Left ventricle myocardium superior (tissue), 1 donor: ENCODE results near the gene ATG16L2. TPM values are rescaled to one million over a fixed set of nuclear protein-coding genes. Genes with fewer than 3 reads are reported as not detected.
A peak's percentile ranks its signal among the peaks of the same experiment; 100 is the strongest.
"Not testable (repeated sequence)": the region's sequence is repeated elsewhere in the genome, so short reads cannot be mapped to it uniquely, and the experiment has no call there.

ENCODE experiments used
- ATAC-seq: fragments of 200-7000 bp; cut with Tn5 transposase; one replicate; pipeline ENCODE4 v1.9.1; 2020; ENCODE audit warnings: mild to moderate bottlenecking, moderate library complexity
- DNase-seq: peaks from one replicate; pipeline ENCODE4 v3.0.0-alpha.2; 2020
- intact Hi-C: fragments of 100-400 bp; cut with micrococcal nuclease; formaldehyde crosslinking; loops from one replicate; pipeline ENCODE4 v1.11.0; 2022
- total RNA-seq: library from RNA; stranded (reverse); fragmentation: NEBNext Ultra II Directional; extraction: Animal tissue kit (Norgen Biotek cat#: 25700); gene quantifications from one replicate; pipeline ENCODE4 v1.2.1, GENCODE V29; 2021
- donor health status: DM: no; HTN: yes; CAD: no; lungs with severe emphysema.

Gene ATG16L2
- total RNA-seq, 1 donor from 2014 or later, result 16.3 TPM

- DNase-seq (no peak), ATAC-seq (no peak)
- intact Hi-C loops, result no loop called here
These were observed 35.4 kb upstream of the ATG16L2 start for GRCh38 chr11:72778535-72779494.

GRCh38 chr11:72779495-72780128 lies 34.6 kb upstream of the ATG16L2 start:
- intact Hi-C loops, result no loop called here
- DNase-seq, result no peak
- ATAC-seq, result no peak

GRCh38 chr11:72780296-72781062 lies 33.7 kb upstream of the ATG16L2 start:
- ATAC-seq (no peak), DNase-seq (no peak)
- intact Hi-C loops, result no loop called here

- intact Hi-C loops, result no loop called here
- DNase-seq (no peak), ATAC-seq (no peak)
These were observed 33.2 kb upstream of the ATG16L2 start for GRCh38 chr11:72781063-72781312.

GRCh38 chr11:72781313-72782080 lies 32.7 kb upstream of the ATG16L2 start:
- DNase-seq (peak; percentile 60), ATAC-seq (peak; percentile 23)
- intact Hi-C loops, result no loop called here

GRCh38 chr11:72782081-72782920 lies 31.9 kb upstream of the ATG16L2 start:
- DNase-seq, result no peak
- no peak for ATAC-seq
- intact Hi-C loops, result no loop called here

GRCh38 chr11:72783144-72783905 lies 30.9 kb upstream of the ATG16L2 start:
- DNase-seq (no peak), ATAC-seq (no peak)
- intact Hi-C loops, result no loop called here

GRCh38 chr11:72784662-72785061 lies 29.5 kb upstream of the ATG16L2 start:
- no peak for DNase-seq
- ATAC-seq, result no peak

GRCh38 chr11:72786305-72787215 lies 27.7 kb upstream of the ATG16L2 start:
- DNase-seq (no peak), ATAC-seq (no peak)
- intact Hi-C loops, result no loop called here

More at GRCh38 chr11:72784662-72785061, 29.5 kb upstream of the ATG16L2 start:
- intact Hi-C loops, result no loop called here

GRCh38 chr11:72787216-72788104 lies 26.8 kb upstream of the ATG16L2 start:
- peak; percentile 2 for ATAC-seq
- DNase-seq, result no peak
- intact Hi-C loops, result no loop called here

- intact Hi-C loops, result no loop called here
- DNase-seq (no peak), ATAC-seq (no peak)
These were observed 26.0 kb upstream of the ATG16L2 start for GRCh38 chr11:72788241-72788640.

- intact Hi-C loops, result loop anchor here (5.0 kb wide), 1 partner anchor 62 kb away; no protein-coding TSS in a partner anchor
- DNase-seq (peak; percentile 77), ATAC-seq (peak; percentile 63)
These were observed 24.6 kb upstream of the ATG16L2 start for GRCh38 chr11:72789493-72790131.

- intact Hi-C loops, result loop anchor here (5.0 kb wide), 1 partner anchor 64 kb away; no protein-coding TSS in a partner anchor
- not testable (repeated sequence) for ATAC-seq, DNase-seq
These were observed 23.0 kb upstream of the ATG16L2 start for GRCh38 chr11:72791228-72791627.

- ATAC-seq (no peak), DNase-seq (no peak)
These were observed 21.7 kb upstream of the ATG16L2 start for GRCh38 chr11:72792437-72793021.

GRCh38 chr11:72793076-72793424 lies 21.2 kb upstream of the ATG16L2 start:
- intact Hi-C loops, result loop anchor here (5.0 kb wide), 1 partner anchor 66 kb away; no protein-coding TSS in a partner anchor
- DNase-seq, result no peak
- no peak for ATAC-seq

More at GRCh38 chr11:72792437-72793021, 21.7 kb upstream of the ATG16L2 start:
- intact Hi-C loops, result loop anchor here (5.0 kb wide), 1 partner anchor 65 kb away; no protein-coding TSS in a partner anchor
